B cell (primary cell): Measurements from ENCODE around the gene TCERG1L.

ENCODE experiments used
- CTCF ChIP-seq: fragments of 200-600 bp; IDR thresholded peaks from one replicate; pipeline ENCODE4 v1.8.0; 2022; ENCODE audit warnings: antibody characterized with exemption, mild to moderate bottlenecking
- EZH2 ChIP-seq: IDR thresholded peaks from 2 replicates; pipeline ENCODE4 v1.6.1; 2012; ENCODE audit warnings: borderline replicate concordance, low read depth, mild to moderate bottlenecking, moderate library complexity, low read length; ENCODE audit not compliant: insufficient read depth, poor library complexity, severe bottlenecking

GRCh38 chr10:131089150-131089549 is 222.4 kb downstream of the TCERG1L start:
- no peak for TF ChIP-seq CTCF
- TF ChIP-seq EZH2: no peak
